ENCODE results near the gene KRT12. TPM values are rescaled to one million over a fixed set of nuclear protein-coding genes. Genes with fewer than 3 reads are reported as not detected.

Gene KRT12
- not detected in 2 replicates for total RNA-seq (2014; rRNA removed; shearing (Covaris generic); ENCODE audit: low replicate concordance)

DNA sequence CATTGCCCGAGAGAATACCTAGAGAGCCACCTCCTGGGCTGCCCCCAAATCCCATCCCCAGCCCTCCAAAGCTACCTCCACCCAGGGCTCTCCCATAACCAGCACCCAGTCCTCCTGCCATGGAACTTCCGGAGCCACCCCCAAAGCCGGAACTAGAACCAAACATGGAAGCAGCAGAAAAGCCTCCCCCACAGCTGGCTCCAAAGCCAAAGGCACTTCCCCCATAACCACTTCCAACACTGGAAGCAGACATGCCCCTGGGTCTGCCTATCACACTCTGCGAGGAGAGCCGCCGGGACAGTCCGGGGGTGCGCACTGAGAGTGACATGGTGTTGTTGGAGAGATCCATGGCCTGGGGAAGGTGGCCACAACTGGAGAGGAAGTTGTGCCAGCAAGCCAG is at the start of gene KRT12:
Gene KRT12 (minus strand): TSS at position 386 of the 400 bp plus-strand sequence. CDS start 37 bp downstream, at position 349.
- no peaks in the 10 kb centered on the region for H3K9me3 ChIP-seq (ENCODE audit: low read length)
- no peaks in the 10 kb centered on the region for H4K20me1 ChIP-seq (ENCODE audit: insufficient read depth, low read depth, low read length)
- H3K9me2 ChIP-seq (replicated peaks; ENCODE audit: insufficient read depth, low read length), result no peaks in the 10 kb centered on the region
- H3K4me1 ChIP-seq (ENCODE audit: low read length), result no peaks in the 10 kb centered on the region
- H3K27me3 ChIP-seq (ENCODE audit: low read length), result no peaks in the 10 kb centered on the region
- no peak within 1 kb of the TSS for H3K4me3 ChIP-seq (ENCODE audit: low read length)
- H3K4me2 ChIP-seq (ENCODE audit: low read depth, low read length, poor library complexity, severe bottlenecking), result no peak within 1 kb of the TSS
- H3K36me3 ChIP-seq (ENCODE audit: insufficient read depth, low read length), result no peaks in the 10 kb centered on the region
- no peaks in the 10 kb centered on the region for H3K79me2 ChIP-seq (ENCODE audit: low read length)
- no peak within 1 kb of the TSS for H3K9ac ChIP-seq (ENCODE audit: low read length)
- H3K27ac ChIP-seq (ENCODE audit: low read length), result no peak within 1 kb of the TSS
- no peak for DNase-seq
- H2AFZ ChIP-seq (ENCODE audit: low read length), result no peak within 1 kb of the TSS

DNA sequence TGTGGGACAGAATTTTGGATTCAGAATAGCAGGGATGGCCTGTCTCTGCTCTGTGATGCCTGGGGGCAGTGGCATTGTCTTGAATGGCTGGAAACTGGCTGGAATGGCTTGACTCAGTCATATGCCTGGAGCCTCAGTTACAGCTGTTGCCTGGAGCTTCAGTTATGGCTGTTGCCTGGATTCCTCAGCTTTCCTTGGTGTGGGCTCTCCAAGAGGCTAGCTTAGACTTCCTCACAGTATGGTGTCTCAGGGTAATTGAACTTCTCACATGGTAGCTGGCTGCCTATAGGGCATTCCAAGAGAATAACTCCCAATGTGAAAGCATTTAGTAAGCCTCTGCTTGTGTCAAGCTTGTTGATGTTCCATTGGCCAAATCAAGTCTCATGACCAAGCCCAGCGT is 49.3 kb upstream of the KRT12 start:
- Histone ChIP-seq H3K9ac (ENCODE audit: low read length) (no peak overlapping the region), H3K27ac (ENCODE audit: low read length) (no peak overlapping the region), H3K4me2 (ENCODE audit: low read depth, low read length, poor library complexity, severe bottlenecking) (no peak overlapping the region), H3K9me2 (replicated peaks; ENCODE audit: insufficient read depth, low read length) (no peaks in the 10 kb centered on the region), H3K4me3 (ENCODE audit: low read length) (no peak overlapping the region), H3K9me3 (ENCODE audit: low read length) (no peaks in the 10 kb centered on the region), H3K27me3 (ENCODE audit: low read length) (no peaks in the 10 kb centered on the region), H3K4me1 (ENCODE audit: low read length) (no peaks in the 10 kb centered on the region), H3K36me3 (ENCODE audit: insufficient read depth, low read length) (no peaks in the 10 kb centered on the region), H4K20me1 (ENCODE audit: insufficient read depth, low read depth, low read length) (no peaks in the 10 kb centered on the region), H3K79me2 (ENCODE audit: low read length) (no peaks in the 10 kb centered on the region), H2AFZ (ENCODE audit: low read length) (no peak overlapping the region)
- no peak for DNase-seq

DNA sequence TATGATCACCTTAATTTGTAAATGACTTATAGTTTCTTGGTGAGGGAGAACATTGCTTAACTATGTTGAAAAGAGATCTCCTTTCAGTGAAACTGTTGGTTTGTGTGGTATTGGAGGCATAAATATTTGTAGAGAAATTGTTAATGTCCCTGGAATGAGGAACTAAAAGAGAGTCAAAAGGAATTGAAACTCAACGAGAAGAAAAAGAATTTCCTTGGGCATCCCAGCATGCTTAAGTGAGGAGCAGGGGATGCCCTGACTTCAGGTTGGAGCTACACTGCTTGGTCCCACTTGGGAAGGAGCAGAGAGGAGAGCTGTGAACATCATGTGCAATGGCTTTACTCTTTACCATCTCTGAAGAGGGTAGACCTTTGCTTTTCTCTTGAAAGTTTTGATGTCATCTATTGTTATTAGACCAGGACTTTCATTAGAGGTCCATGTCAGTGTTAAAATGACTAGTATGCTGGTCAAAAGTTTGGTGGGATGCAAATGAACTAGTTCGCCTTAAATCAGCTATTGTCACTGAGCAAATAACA is 48.8 kb upstream of the KRT12 start:
- H3K9me3 ChIP-seq (ENCODE audit: low read length), result no peaks in the 10 kb centered on the region
- no peaks in the 10 kb centered on the region for H3K36me3 ChIP-seq (ENCODE audit: insufficient read depth, low read length)
- no peaks in the 10 kb centered on the region for H4K20me1 ChIP-seq (ENCODE audit: insufficient read depth, low read depth, low read length)
- DNase-seq, result no peak
- H3K4me2 ChIP-seq (ENCODE audit: low read depth, low read length, poor library complexity, severe bottlenecking), result no peak overlapping the region
- no peak overlapping the region for H3K27ac ChIP-seq (ENCODE audit: low read length)
- H3K9me2 ChIP-seq (replicated peaks; ENCODE audit: insufficient read depth, low read length), result no peaks in the 10 kb centered on the region
- no peaks in the 10 kb centered on the region for H3K4me1 ChIP-seq (ENCODE audit: low read length)
- no peaks in the 10 kb centered on the region for H3K79me2 ChIP-seq (ENCODE audit: low read length)
- no peak overlapping the region for H3K9ac ChIP-seq (ENCODE audit: low read length)
- no peak overlapping the region for H3K4me3 ChIP-seq (ENCODE audit: low read length)
- H3K27me3 ChIP-seq (ENCODE audit: low read length), result no peaks in the 10 kb centered on the region
- no peak overlapping the region for H2AFZ ChIP-seq (ENCODE audit: low read length)

DNA sequence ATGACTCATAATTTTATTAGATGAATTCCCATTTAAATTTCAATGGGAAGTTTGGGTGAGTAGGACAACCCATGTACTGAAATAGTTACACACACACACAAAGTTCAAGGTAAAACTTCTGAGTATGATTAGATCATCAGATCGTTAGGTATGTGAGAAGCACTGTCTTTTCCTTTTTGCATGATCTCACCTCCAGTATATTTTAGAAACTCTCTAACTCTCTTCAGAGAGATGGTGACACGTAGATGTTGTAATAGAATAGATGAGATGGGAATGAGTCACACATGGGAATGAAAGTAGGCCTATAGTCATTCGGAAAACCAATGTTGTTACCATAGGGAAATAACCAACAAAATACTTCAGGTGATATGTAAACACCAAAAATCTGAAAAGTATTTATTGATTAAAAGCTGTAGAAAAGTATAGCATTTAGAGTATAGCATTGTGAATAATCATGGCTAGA is 48.2 kb upstream of the KRT12 start:
- H3K79me2 ChIP-seq (ENCODE audit: low read length), result no peaks in the 10 kb centered on the region
- H3K4me2 ChIP-seq (ENCODE audit: low read depth, low read length, poor library complexity, severe bottlenecking), result no peak overlapping the region
- no peak overlapping the region for H3K27ac ChIP-seq (ENCODE audit: low read length)
- no peaks in the 10 kb centered on the region for H3K27me3 ChIP-seq (ENCODE audit: low read length)
- H3K9me3 ChIP-seq (ENCODE audit: low read length), result no peaks in the 10 kb centered on the region
- DNase-seq, result no peak
- no peak overlapping the region for H3K4me3 ChIP-seq (ENCODE audit: low read length)
- H4K20me1 ChIP-seq (ENCODE audit: insufficient read depth, low read depth, low read length), result no peaks in the 10 kb centered on the region
- no peaks in the 10 kb centered on the region for H3K9me2 ChIP-seq (replicated peaks; ENCODE audit: insufficient read depth, low read length)
- no peaks in the 10 kb centered on the region for H3K4me1 ChIP-seq (ENCODE audit: low read length)
- H3K9ac ChIP-seq (ENCODE audit: low read length), result no peak overlapping the region
- H2AFZ ChIP-seq (ENCODE audit: low read length), result no peak overlapping the region
- no peaks in the 10 kb centered on the region for H3K36me3 ChIP-seq (ENCODE audit: insufficient read depth, low read length)

DNA sequence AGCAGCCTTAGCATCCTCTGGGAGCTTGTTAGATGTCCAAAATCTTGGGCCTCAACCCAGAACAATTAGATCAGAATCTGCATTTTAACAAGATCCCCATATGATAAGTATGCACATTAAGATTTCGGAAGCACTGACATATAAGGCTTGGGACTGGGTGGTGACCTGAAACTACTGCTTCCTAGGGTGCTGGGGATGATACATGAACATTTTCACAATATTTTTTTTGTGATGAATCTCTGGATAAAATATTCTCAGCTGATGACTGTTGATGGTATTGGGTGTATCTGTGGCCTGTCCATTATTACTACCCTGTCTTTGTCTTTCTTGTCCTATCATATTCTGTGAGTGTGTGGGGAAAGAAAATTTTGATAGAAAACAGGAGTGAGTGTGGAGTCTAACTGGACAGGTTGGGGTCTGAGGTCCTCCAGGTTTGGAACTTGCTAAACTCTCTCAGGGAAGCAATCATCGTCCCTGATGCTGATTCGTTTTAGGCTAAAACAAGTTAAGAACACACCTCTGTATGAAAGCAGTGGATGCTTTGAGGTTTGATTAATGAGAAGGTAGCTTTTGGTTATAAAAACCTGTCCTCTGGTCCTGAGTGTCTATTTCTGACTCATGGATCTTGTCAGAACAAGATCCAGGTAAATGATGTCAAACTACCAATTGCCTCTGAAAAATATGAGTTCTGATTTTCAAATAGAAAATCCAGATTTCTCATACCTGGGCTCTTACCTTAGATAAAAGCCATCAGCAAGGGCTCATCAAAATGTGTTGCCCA is 47.2 kb upstream of the KRT12 start:
- Histone ChIP-seq H3K79me2 (ENCODE audit: low read length) (no peaks in the 10 kb centered on the region), H3K27ac (ENCODE audit: low read length) (no peak overlapping the region), H3K27me3 (ENCODE audit: low read length) (no peaks in the 10 kb centered on the region), H3K4me1 (ENCODE audit: low read length) (no peaks in the 10 kb centered on the region), H3K9ac (ENCODE audit: low read length) (no peak overlapping the region), H3K9me2 (replicated peaks; ENCODE audit: insufficient read depth, low read length) (no peaks in the 10 kb centered on the region), H3K9me3 (ENCODE audit: low read length) (no peaks in the 10 kb centered on the region), H2AFZ (ENCODE audit: low read length) (no peak overlapping the region), H3K4me3 (ENCODE audit: low read length) (no peak overlapping the region), H3K4me2 (ENCODE audit: low read depth, low read length, poor library complexity, severe bottlenecking) (no peak overlapping the region), H3K36me3 (ENCODE audit: insufficient read depth, low read length) (no peaks in the 10 kb centered on the region), H4K20me1 (ENCODE audit: insufficient read depth, low read depth, low read length) (no peaks in the 10 kb centered on the region)
- no peak for DNase-seq

DNA sequence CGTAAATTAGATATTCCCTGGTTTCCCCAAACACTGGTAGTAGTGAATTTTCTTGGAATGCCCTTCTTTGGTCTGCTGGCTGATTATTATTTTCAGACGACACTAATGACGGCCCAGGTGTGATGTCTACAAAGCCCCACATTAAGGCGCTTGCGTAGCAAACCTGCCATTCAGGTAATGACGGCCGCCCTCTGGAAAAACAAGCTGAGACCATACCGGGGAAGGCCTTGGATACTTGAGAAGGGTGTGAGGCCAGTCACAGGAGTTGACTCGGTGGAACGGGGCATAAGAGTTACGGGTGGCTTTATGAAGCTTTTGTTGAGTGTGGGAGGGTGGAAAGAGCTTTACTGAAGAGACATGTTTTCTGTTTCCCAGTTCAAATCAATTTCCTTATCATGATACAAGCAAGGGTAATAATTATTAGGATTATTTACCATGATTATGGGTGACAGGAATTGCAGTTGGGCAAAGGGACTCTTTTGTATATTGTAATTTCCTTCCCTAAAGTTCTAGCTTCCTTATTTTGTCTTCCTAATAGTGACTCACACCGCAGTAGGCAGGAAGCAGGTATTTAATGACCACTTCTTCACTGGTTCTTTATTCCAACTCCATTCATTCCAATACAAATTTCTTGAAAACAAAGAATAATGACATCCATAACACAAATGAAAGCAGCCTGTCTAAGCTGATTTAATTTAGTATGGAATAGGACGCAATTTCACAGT is 45.6 kb upstream of the KRT12 start:
- DNase-seq, result no peak
- H3K36me3 ChIP-seq (ENCODE audit: insufficient read depth, low read length), result no peaks in the 10 kb centered on the region
- H3K27ac ChIP-seq (ENCODE audit: low read length), result no peak overlapping the region
- no peaks in the 10 kb centered on the region for H3K9me3 ChIP-seq (ENCODE audit: low read length)
- H3K4me1 ChIP-seq (ENCODE audit: low read length), result no peaks in the 10 kb centered on the region
- no peaks in the 10 kb centered on the region for H4K20me1 ChIP-seq (ENCODE audit: insufficient read depth, low read depth, low read length)
- H3K9me2 ChIP-seq (replicated peaks; ENCODE audit: insufficient read depth, low read length), result no peaks in the 10 kb centered on the region
- H3K4me3 ChIP-seq (ENCODE audit: low read length), result no peak overlapping the region
- no peak overlapping the region for H2AFZ ChIP-seq (ENCODE audit: low read length)
- no peaks in the 10 kb centered on the region for H3K79me2 ChIP-seq (ENCODE audit: low read length)
- H3K27me3 ChIP-seq (ENCODE audit: low read length), result no peaks in the 10 kb centered on the region
- no peak overlapping the region for H3K9ac ChIP-seq (ENCODE audit: low read length)
- H3K4me2 ChIP-seq (ENCODE audit: low read depth, low read length, poor library complexity, severe bottlenecking), result no peak overlapping the region

DNA sequence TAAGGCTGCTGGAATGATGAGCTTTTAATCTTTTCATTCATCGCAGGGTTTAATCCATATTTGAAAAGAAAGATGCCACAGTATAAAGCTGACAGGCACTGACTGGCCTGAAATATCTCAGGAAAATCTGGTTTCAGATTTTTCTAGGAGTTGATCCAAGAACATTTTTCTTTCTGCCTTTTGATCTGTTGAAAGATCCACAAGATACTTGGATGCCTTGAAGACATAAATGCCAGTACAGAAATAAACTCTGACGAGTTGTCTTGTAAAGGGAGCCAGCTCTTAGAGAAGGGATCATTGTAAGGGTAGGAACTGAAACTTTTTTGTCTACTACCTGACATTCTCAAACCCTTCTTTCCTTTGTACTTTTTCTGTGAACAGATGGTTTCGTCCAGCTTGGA is 43.4 kb upstream of the KRT12 start:
- Histone ChIP-seq H3K9ac (ENCODE audit: low read length) (no peak overlapping the region), H3K9me2 (replicated peaks; ENCODE audit: insufficient read depth, low read length) (no peaks in the 10 kb centered on the region), H3K4me1 (ENCODE audit: low read length) (no peaks in the 10 kb centered on the region)

DNA sequence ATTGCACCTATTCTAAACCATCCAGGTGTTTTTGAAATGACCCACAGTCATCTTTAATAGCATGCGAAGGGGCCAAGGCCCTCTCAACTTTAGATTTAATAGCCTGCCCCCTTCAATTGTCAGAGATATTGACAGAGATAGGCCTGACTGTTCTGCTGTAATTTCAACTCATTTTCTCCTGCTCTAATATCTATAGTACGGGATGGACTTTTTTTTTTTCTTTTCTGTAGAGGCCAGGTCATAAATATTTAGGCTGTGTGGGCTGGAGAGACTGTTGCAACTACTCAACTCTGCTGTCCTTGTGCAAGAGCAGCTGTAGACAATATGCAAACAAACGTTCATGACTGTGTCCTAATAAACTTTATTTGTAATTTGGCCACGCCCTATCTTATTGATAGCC is 42.7 kb upstream of the KRT12 start:
- H3K27ac ChIP-seq (ENCODE audit: low read length), result no peak overlapping the region
- no peaks in the 10 kb centered on the region for H3K9me3 ChIP-seq (ENCODE audit: low read length)
- H3K36me3 ChIP-seq (ENCODE audit: insufficient read depth, low read length), result no peaks in the 10 kb centered on the region
- no peaks in the 10 kb centered on the region for H4K20me1 ChIP-seq (ENCODE audit: insufficient read depth, low read depth, low read length)
- H2AFZ ChIP-seq (ENCODE audit: low read length), result no peak overlapping the region
- H3K4me2 ChIP-seq (ENCODE audit: low read depth, low read length, poor library complexity, severe bottlenecking), result no peak overlapping the region
- no peak overlapping the region for H3K4me3 ChIP-seq (ENCODE audit: low read length)
- H3K4me1 ChIP-seq (ENCODE audit: low read length), result no peaks in the 10 kb centered on the region
- DNase-seq, result no peak
- H3K9me2 ChIP-seq (replicated peaks; ENCODE audit: insufficient read depth, low read length), result no peaks in the 10 kb centered on the region
- H3K9ac ChIP-seq (ENCODE audit: low read length), result no peak overlapping the region
- no peaks in the 10 kb centered on the region for H3K27me3 ChIP-seq (ENCODE audit: low read length)
- no peaks in the 10 kb centered on the region for H3K79me2 ChIP-seq (ENCODE audit: low read length)

More for the DNA sequence above, 43.4 kb upstream of the KRT12 start:
- Histone ChIP-seq H4K20me1 (ENCODE audit: insufficient read depth, low read depth, low read length) (no peaks in the 10 kb centered on the region), H3K4me2 (ENCODE audit: low read depth, low read length, poor library complexity, severe bottlenecking) (no peak overlapping the region), H3K27me3 (ENCODE audit: low read length) (no peaks in the 10 kb centered on the region), H3K79me2 (ENCODE audit: low read length) (no peaks in the 10 kb centered on the region), H3K4me3 (ENCODE audit: low read length) (no peak overlapping the region), H2AFZ (ENCODE audit: low read length) (no peak overlapping the region), H3K36me3 (ENCODE audit: insufficient read depth, low read length) (no peaks in the 10 kb centered on the region), H3K27ac (ENCODE audit: low read length) (no peak overlapping the region), H3K9me3 (ENCODE audit: low read length) (no peaks in the 10 kb centered on the region)
- no peak for DNase-seq
